Activated naive CD8-positive, alpha-beta T cell treated with anti-CD3 and anti-CD28 coated beads for 36 hours (primary cell): ENCODE data around the gene CLCN4. TPM values are rescaled to one million over a fixed set of nuclear protein-coding genes. Genes with fewer than 3 reads are reported as not detected.

Source experiments
- DNase-seq: peaks from one replicate; pipeline ENCODE4 v3.0.0; 2021
- H3K27ac Mint-ChIP-seq: one replicate; pipeline ENCODE4 v1.8.0; 2022; ENCODE audit warnings: mild to moderate bottlenecking, moderate library complexity, mixed read lengths
- H3K27me3 Mint-ChIP-seq: one replicate; pipeline ENCODE4 v1.8.0; 2022; ENCODE audit warnings: mild to moderate bottlenecking, mixed read lengths
- H3K36me3 Mint-ChIP-seq: one replicate; pipeline ENCODE4 v1.8.0; 2021; ENCODE audit warnings: mild to moderate bottlenecking, mixed read lengths
- H3K4me1 Mint-ChIP-seq: one replicate; pipeline ENCODE4 v1.8.0; 2021; ENCODE audit warnings: mixed read lengths
- H3K4me3 Mint-ChIP-seq: one replicate; pipeline ENCODE4 v1.8.0; 2022; ENCODE audit warnings: mild to moderate bottlenecking, moderate library complexity, mixed read lengths
- H3K9me3 Mint-ChIP-seq: one replicate; pipeline ENCODE4 v1.8.0; 2022; ENCODE audit warnings: mixed read lengths
- total RNA-seq, 2 experiments: library from RNA; stranded (reverse); gene quantifications; one replicate each; pipeline ENCODE4 v1.2.3, GENCODE V29; 2021

The CLCN4 gene
- total RNA-seq, 2 experiments from 2014 or later, result 0.04 to 0.38 TPM

GRCh38 chrX:10120828-10121227 lies 35.9 kb upstream of the CLCN4 start:
- no peaks in the 10 kb centered on the region for H3K9me3 Mint-ChIP-seq
- no peaks in the 10 kb centered on the region for H3K27me3 Mint-ChIP-seq
- no peak for DNase-seq
- no peak overlapping the region for H3K27ac Mint-ChIP-seq
- H3K36me3 Mint-ChIP-seq, result peaks cover 4% of the 10 kb centered on the region
- H3K4me1 Mint-ChIP-seq, result peaks cover 25% of the 10 kb centered on the region
- no peak overlapping the region for H3K4me3 Mint-ChIP-seq

- Mint-ChIP-seq H3K36me3 (peaks cover 4% of the 10 kb centered on the region), H3K4me1 (peaks cover 20% of the 10 kb centered on the region), H3K9me3 (no peaks in the 10 kb centered on the region), H3K27ac (no peak overlapping the region), H3K4me3 (no peak overlapping the region), H3K27me3 (no peaks in the 10 kb centered on the region)
- no peak for DNase-seq
Observed at GRCh38 chrX:10121787-10122186, 35.0 kb upstream of the CLCN4 start.

- H3K27ac Mint-ChIP-seq, result no peak overlapping the region
- H3K36me3 Mint-ChIP-seq, result peaks cover 4% of the 10 kb centered on the region
- DNase-seq, result no peak
- no peaks in the 10 kb centered on the region for H3K9me3 Mint-ChIP-seq
- no peaks in the 10 kb centered on the region for H3K27me3 Mint-ChIP-seq
- H3K4me1 Mint-ChIP-seq, result peaks cover 8% of the 10 kb centered on the region
- H3K4me3 Mint-ChIP-seq, result no peak overlapping the region
Observed at GRCh38 chrX:10124506-10125247, 32.1 kb upstream of the CLCN4 start.

- Mint-ChIP-seq H3K36me3 (peaks cover 4% of the 10 kb centered on the region), H3K27ac (no peak overlapping the region), H3K9me3 (no peaks in the 10 kb centered on the region), H3K4me3 (no peak overlapping the region), H3K27me3 (no peaks in the 10 kb centered on the region), H3K4me1 (peaks cover 8% of the 10 kb centered on the region)
- DNase-seq, result no peak
Observed at GRCh38 chrX:10125248-10125615, 31.5 kb upstream of the CLCN4 start.

GRCh38 chrX:10126044-10126443 lies 30.7 kb upstream of the CLCN4 start:
- peaks cover 4% of the 10 kb centered on the region for H3K36me3 Mint-ChIP-seq
- H3K9me3 Mint-ChIP-seq, result no peaks in the 10 kb centered on the region
- DNase-seq, result no peak
- H3K4me3 Mint-ChIP-seq, result no peak overlapping the region
- peaks cover 6% of the 10 kb centered on the region for H3K4me1 Mint-ChIP-seq
- H3K27me3 Mint-ChIP-seq, result no peaks in the 10 kb centered on the region
- no peak overlapping the region for H3K27ac Mint-ChIP-seq

- no peak for DNase-seq
- H3K36me3 Mint-ChIP-seq, result peaks cover 4% of the 10 kb centered on the region
- no peak overlapping the region for H3K4me3 Mint-ChIP-seq
- peaks cover 2% of the 10 kb centered on the region for H3K4me1 Mint-ChIP-seq
- no peaks in the 10 kb centered on the region for H3K9me3 Mint-ChIP-seq
- no peak overlapping the region for H3K27ac Mint-ChIP-seq
- H3K27me3 Mint-ChIP-seq, result no peaks in the 10 kb centered on the region
Observed at GRCh38 chrX:10126834-10127233, 29.9 kb upstream of the CLCN4 start.

- Mint-ChIP-seq H3K27ac (no peak overlapping the region), H3K27me3 (no peaks in the 10 kb centered on the region), H3K4me1 (no peaks in the 10 kb centered on the region), H3K9me3 (no peaks in the 10 kb centered on the region), H3K36me3 (peaks cover 4% of the 10 kb centered on the region), H3K4me3 (no peak overlapping the region)
- no peak for DNase-seq
Observed at GRCh38 chrX:10128386-10128785, 28.4 kb upstream of the CLCN4 start.

- Mint-ChIP-seq H3K4me1 (no peaks in the 10 kb centered on the region), H3K4me3 (no peak overlapping the region), H3K27ac (no peak overlapping the region), H3K9me3 (no peaks in the 10 kb centered on the region), H3K27me3 (no peaks in the 10 kb centered on the region), H3K36me3 (peaks cover 4% of the 10 kb centered on the region)
- DNase-seq, result no peak
Observed at GRCh38 chrX:10129229-10129628, 27.5 kb upstream of the CLCN4 start.

GRCh38 chrX:10130354-10130753 lies 26.4 kb upstream of the CLCN4 start:
- DNase-seq, result no peak
- H3K4me1 Mint-ChIP-seq, result no peaks in the 10 kb centered on the region
- no peak overlapping the region for H3K27ac Mint-ChIP-seq
- peaks cover 4% of the 10 kb centered on the region for H3K36me3 Mint-ChIP-seq
- no peaks in the 10 kb centered on the region for H3K27me3 Mint-ChIP-seq
- no peaks in the 10 kb centered on the region for H3K9me3 Mint-ChIP-seq
- no peak overlapping the region for H3K4me3 Mint-ChIP-seq

GRCh38 chrX:10133980-10134676 lies 22.6 kb upstream of the CLCN4 start:
- no peaks in the 10 kb centered on the region for H3K9me3 Mint-ChIP-seq
- H3K4me3 Mint-ChIP-seq, result no peak overlapping the region
- no peaks in the 10 kb centered on the region for H3K27me3 Mint-ChIP-seq
- no peaks in the 10 kb centered on the region for H3K36me3 Mint-ChIP-seq
- H3K27ac Mint-ChIP-seq, result no peak overlapping the region
- no peak for DNase-seq
- H3K4me1 Mint-ChIP-seq, result no peaks in the 10 kb centered on the region

GRCh38 chrX:10134921-10135320 lies 21.9 kb upstream of the CLCN4 start:
- Mint-ChIP-seq H3K27ac (no peak overlapping the region), H3K4me1 (no peaks in the 10 kb centered on the region), H3K4me3 (no peak overlapping the region), H3K36me3 (no peaks in the 10 kb centered on the region), H3K27me3 (no peaks in the 10 kb centered on the region), H3K9me3 (no peaks in the 10 kb centered on the region)
- DNase-seq, result no peak

GRCh38 chrX:10135561-10136399 lies 21.0 kb upstream of the CLCN4 start:
- H3K4me3 Mint-ChIP-seq, result no peak overlapping the region
- no peaks in the 10 kb centered on the region for H3K4me1 Mint-ChIP-seq
- H3K27ac Mint-ChIP-seq, result no peak overlapping the region
- no peaks in the 10 kb centered on the region for H3K36me3 Mint-ChIP-seq
- H3K27me3 Mint-ChIP-seq, result no peaks in the 10 kb centered on the region
- H3K9me3 Mint-ChIP-seq, result no peaks in the 10 kb centered on the region
- DNase-seq, result no peak

GRCh38 chrX:10138726-10139125 lies 18.0 kb upstream of the CLCN4 start:
- Mint-ChIP-seq H3K36me3 (no peaks in the 10 kb centered on the region), H3K4me3 (no peak overlapping the region), H3K4me1 (no peaks in the 10 kb centered on the region), H3K27ac (no peak overlapping the region), H3K27me3 (no peaks in the 10 kb centered on the region), H3K9me3 (no peaks in the 10 kb centered on the region)
- no peak for DNase-seq

GRCh38 chrX:10140264-10140663 lies 16.5 kb upstream of the CLCN4 start:
- Mint-ChIP-seq H3K27ac (no peak overlapping the region), H3K36me3 (no peaks in the 10 kb centered on the region), H3K4me1 (no peaks in the 10 kb centered on the region), H3K27me3 (no peaks in the 10 kb centered on the region), H3K9me3 (no peaks in the 10 kb centered on the region), H3K4me3 (no peak overlapping the region)
- DNase-seq, result no peak

GRCh38 chrX:10142041-10142599 lies 14.7 kb upstream of the CLCN4 start:
- Mint-ChIP-seq H3K27ac (peak overlapping the region; percentile 16), H3K36me3 (peaks cover 5% of the 10 kb centered on the region), H3K4me1 (no peaks in the 10 kb centered on the region), H3K4me3 (no peak overlapping the region), H3K27me3 (no peaks in the 10 kb centered on the region), H3K9me3 (no peaks in the 10 kb centered on the region)
- no peak for DNase-seq
